Measurements from ENCODE around the gene STYK1.
"Not testable (repeated sequence)": the region's sequence is repeated elsewhere in the genome, so short reads cannot be mapped to it uniquely, and the experiment has no call there.

Gene STYK1

GRCh38 chr12:10582704-10583103, 91.1 kb downstream of the STYK1 start:
- Histone ChIP-seq H3K9ac (ENCODE audit: low read length) (no peak overlapping the region), H3K23ac (ENCODE audit: low read length) (no peak overlapping the region), H2BK5ac (ENCODE audit: low read depth, low read length, poor library complexity) (no peak overlapping the region), H2AK5ac (ENCODE audit: low read length) (no peak overlapping the region), H3K27me3 (ENCODE audit: insufficient read depth, low read length) (no peaks in the 10 kb centered on the region), H3K4me3 (ENCODE audit: low read depth, low read length) (no peak overlapping the region), H3K79me1 (ENCODE audit: low read length) (no peaks in the 10 kb centered on the region), H3K4me1 (ENCODE audit: control insufficient read depth in 1 of 2, insufficient read depth in 2 of 2, low read length in 2 of 2) (no peaks in the 10 kb centered on the region), H4K8ac (ENCODE audit: low read depth, low read length) (no peak overlapping the region), H3K36me3 (ENCODE audit: control insufficient read depth in 1 of 2, insufficient read depth in 2 of 2, low read length in 2 of 2) (peaks cover 4 to 5% of the 10 kb centered on the region in 2 experiments), H3K9me3 (ENCODE audit: insufficient read depth, low read depth, low read length) (no peaks in the 10 kb centered on the region), H2BK12ac (ENCODE audit: low read length) (no peak overlapping the region), H2BK120ac (ENCODE audit: insufficient read depth, low read length, poor library complexity) (no peak overlapping the region), H3K14ac (ENCODE audit: low read length) (no peak overlapping the region), H4K91ac (ENCODE audit: low read depth, low read length) (no peak overlapping the region), H3K18ac (ENCODE audit: low read length) (no peak overlapping the region), H3K4ac (ENCODE audit: low read depth, low read length) (no peak overlapping the region), H2AFZ (ENCODE audit: insufficient read depth, low read length, poor library complexity) (no peak overlapping the region), H3K27ac (ENCODE audit: low read depth, low read length) (no peak overlapping the region), H3K79me2 (ENCODE audit: control insufficient read depth, insufficient read depth, low read length, poor library complexity) (no peaks in the 10 kb centered on the region), H4K12ac (ENCODE audit: low read depth, low read length) (no peak overlapping the region), H3K4me2 (ENCODE audit: low read length) (no peak overlapping the region)
- no peak for DNase-seq
- no CpG with 5 or more reads among the region's 3 CpGs for WGBS (ENCODE audit: extremely low coverage, insufficient coverage, insufficient read length)

- H2BK120ac ChIP-seq (ENCODE audit: insufficient read depth, low read length, poor library complexity); H4K91ac ChIP-seq (ENCODE audit: low read depth, low read length); H2AFZ ChIP-seq (ENCODE audit: insufficient read depth, low read length, poor library complexity); H3K18ac ChIP-seq (ENCODE audit: low read length); H3K79me2 ChIP-seq (ENCODE audit: control insufficient read depth, insufficient read depth, low read length, poor library complexity); H3K27ac ChIP-seq (ENCODE audit: low read depth, low read length); H3K4me3 ChIP-seq (ENCODE audit: low read depth, low read length); H3K9me3 ChIP-seq (ENCODE audit: insufficient read depth, low read depth, low read length); H3K23ac ChIP-seq (ENCODE audit: low read length); H3K36me3 ChIP-seq (ENCODE audit: control insufficient read depth in 1 of 2, insufficient read depth in 2 of 2, low read length in 2 of 2); H4K8ac ChIP-seq (ENCODE audit: low read depth, low read length); H3K4me1 ChIP-seq (ENCODE audit: control insufficient read depth in 1 of 2, insufficient read depth in 2 of 2, low read length in 2 of 2); H3K9ac ChIP-seq (ENCODE audit: low read length); H4K12ac ChIP-seq (ENCODE audit: low read depth, low read length); DNase-seq; H3K4me2 ChIP-seq (ENCODE audit: low read length); H2BK5ac ChIP-seq (ENCODE audit: low read depth, low read length, poor library complexity); H3K79me1 ChIP-seq (ENCODE audit: low read length); H3K4ac ChIP-seq (ENCODE audit: low read depth, low read length); H3K27me3 ChIP-seq (ENCODE audit: insufficient read depth, low read length); H2BK12ac ChIP-seq (ENCODE audit: low read length); H2AK5ac ChIP-seq (ENCODE audit: low read length); H3K14ac ChIP-seq (ENCODE audit: low read length): not testable (repeated sequence)
- no CpG with 5 or more reads among the region's 3 CpGs for WGBS (ENCODE audit: extremely low coverage, insufficient coverage, insufficient read length)
Measured at GRCh38 chr12:10582133-10582532, 91.7 kb downstream of the STYK1 start.

- H3K79me2 ChIP-seq (ENCODE audit: control insufficient read depth, insufficient read depth, low read length, poor library complexity): peaks cover 2% of the 10 kb centered on the region
- no peak for DNase-seq
- no peak overlapping the region for H3K4ac ChIP-seq (ENCODE audit: low read depth, low read length)
- no peak overlapping the region for H3K14ac ChIP-seq (ENCODE audit: low read length)
- H4K91ac ChIP-seq (ENCODE audit: low read depth, low read length): no peak overlapping the region
- no peak overlapping the region for H3K9ac ChIP-seq (ENCODE audit: low read length)
- H2BK120ac ChIP-seq (ENCODE audit: insufficient read depth, low read length, poor library complexity): no peak overlapping the region
- H3K27me3 ChIP-seq (ENCODE audit: insufficient read depth, low read length): no peaks in the 10 kb centered on the region
- no peak overlapping the region for H3K4me2 ChIP-seq (ENCODE audit: low read length)
- H3K27ac ChIP-seq (ENCODE audit: low read depth, low read length): no peak overlapping the region
- WGBS (ENCODE audit: extremely low coverage, insufficient coverage, insufficient read length): no CpG with 5 or more reads among the region's 2 CpGs
- H3K18ac ChIP-seq (ENCODE audit: low read length): no peak overlapping the region
- H2AK5ac ChIP-seq (ENCODE audit: low read length): no peak overlapping the region
- H3K9me3 ChIP-seq (ENCODE audit: insufficient read depth, low read depth, low read length): peaks cover 2% of the 10 kb centered on the region
- no peak overlapping the region for H3K4me3 ChIP-seq (ENCODE audit: low read depth, low read length)
- no peak overlapping the region for H4K12ac ChIP-seq (ENCODE audit: low read depth, low read length)
- H3K79me1 ChIP-seq (ENCODE audit: low read length): peaks cover 2% of the 10 kb centered on the region
- no peak overlapping the region for H4K8ac ChIP-seq (ENCODE audit: low read depth, low read length)
- H3K36me3 ChIP-seq (ENCODE audit: control insufficient read depth in 1 of 2, insufficient read depth in 2 of 2, low read length in 2 of 2): no peaks in the 10 kb centered on the region
- H3K4me1 ChIP-seq (ENCODE audit: control insufficient read depth in 1 of 2, insufficient read depth in 2 of 2, low read length in 2 of 2): peaks cover 2 to 3% of the 10 kb centered on the region in 2 experiments
- no peak overlapping the region for H2BK12ac ChIP-seq (ENCODE audit: low read length)
- H3K23ac ChIP-seq (ENCODE audit: low read length): no peak overlapping the region
- H2AFZ ChIP-seq (ENCODE audit: insufficient read depth, low read length, poor library complexity): no peak overlapping the region
- H2BK5ac ChIP-seq (ENCODE audit: low read depth, low read length, poor library complexity): no peak overlapping the region
Measured at GRCh38 chr12:10574307-10574706, 99.5 kb downstream of the STYK1 start.

DNA sequence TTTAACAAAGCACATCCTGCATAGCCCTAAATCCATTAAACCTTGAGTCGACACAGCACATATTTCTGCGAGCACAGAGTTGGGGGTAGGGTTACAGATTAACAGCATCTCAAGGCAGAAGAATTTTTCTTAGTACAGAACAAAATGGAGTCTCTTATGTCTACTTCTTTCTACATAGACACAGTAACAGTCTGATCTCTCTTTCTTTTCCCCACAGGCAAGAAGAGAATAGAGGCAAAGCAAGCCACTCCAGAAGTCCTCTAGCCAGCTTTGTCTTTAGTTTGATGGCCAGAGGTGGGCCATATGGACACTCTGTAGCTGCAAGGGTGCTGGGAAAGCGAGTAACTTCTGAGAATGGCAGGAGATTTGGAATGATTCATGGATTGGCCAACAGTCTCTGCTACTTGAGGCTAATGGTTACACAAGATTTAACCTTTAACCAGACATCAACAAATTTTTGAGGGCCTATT, 101.8 kb downstream of the STYK1 start:
- not testable (repeated sequence) for H2BK120ac ChIP-seq (ENCODE audit: insufficient read depth, low read length, poor library complexity); H3K4me3 ChIP-seq (ENCODE audit: low read depth, low read length); H3K23ac ChIP-seq (ENCODE audit: low read length); H4K12ac ChIP-seq (ENCODE audit: low read depth, low read length); DNase-seq; H3K9me3 ChIP-seq (ENCODE audit: insufficient read depth, low read depth, low read length); H4K8ac ChIP-seq (ENCODE audit: low read depth, low read length); H3K36me3 ChIP-seq (ENCODE audit: control insufficient read depth in 1 of 2, insufficient read depth in 2 of 2, low read length in 2 of 2); H2AK5ac ChIP-seq (ENCODE audit: low read length); H4K91ac ChIP-seq (ENCODE audit: low read depth, low read length); H3K4me2 ChIP-seq (ENCODE audit: low read length); H3K14ac ChIP-seq (ENCODE audit: low read length); H3K27me3 ChIP-seq (ENCODE audit: insufficient read depth, low read length); H3K18ac ChIP-seq (ENCODE audit: low read length); H3K4me1 ChIP-seq (ENCODE audit: control insufficient read depth in 1 of 2, insufficient read depth in 2 of 2, low read length in 2 of 2); H2BK5ac ChIP-seq (ENCODE audit: low read depth, low read length, poor library complexity); H2AFZ ChIP-seq (ENCODE audit: insufficient read depth, low read length, poor library complexity); H3K79me2 ChIP-seq (ENCODE audit: control insufficient read depth, insufficient read depth, low read length, poor library complexity); H3K9ac ChIP-seq (ENCODE audit: low read length); H3K4ac ChIP-seq (ENCODE audit: low read depth, low read length); H3K79me1 ChIP-seq (ENCODE audit: low read length); H2BK12ac ChIP-seq (ENCODE audit: low read length)
- peak overlapping the region; percentile 23 for H3K27ac ChIP-seq (ENCODE audit: low read depth, low read length)
- WGBS (ENCODE audit: extremely low coverage, insufficient coverage, insufficient read length): no CpG with 5 or more reads among the region's 3 CpGs
